Prostate gland (tissue), 2 donors: Measurements from ENCODE around the gene SVEP1. TPM values are rescaled to one million over a fixed set of nuclear protein-coding genes. Genes with fewer than 3 reads are reported as not detected.

Source experiments
- DNase-seq: peaks from one replicate; pipeline ENCODE4 v3.0.0-alpha.2; 2019; ENCODE audit warnings: low spot score
- H3K27ac ChIP-seq, 2 donors: fragments of 200-600 bp; sonication (generic); 2 replicates each; pipeline ENCODE4 v1.5.1; 2017 to 2019
- H3K27me3 ChIP-seq: fragments of 200-600 bp; sonication (generic); replicated peaks from 2 replicates; pipeline ENCODE4 v1.5.1; 2019; ENCODE audit not compliant: insufficient read depth
- H3K36me3 ChIP-seq, 2 donors: fragments of 200-600 bp; sonication (generic); 1 replicate in 1 of 2; 2 replicates in 1 of 2; pipeline versions ENCODE4 v1.5.1 to v1.8.1; 2017 to 2019
- H3K4me1 ChIP-seq: fragments of 200-600 bp; sonication (generic); replicated peaks from 2 replicates; pipeline ENCODE4 v1.5.1; 2019
- H3K4me3 ChIP-seq, 2 donors: fragments of 200-600 bp; sonication (generic); 2 replicates each; pipeline ENCODE4 v1.5.1; 2017 to 2019
- H3K9me3 ChIP-seq: fragments of 200-600 bp; sonication (generic); 2 replicates; pipeline ENCODE4 v1.5.1; 2017
- CTCF ChIP-seq, 4 experiments: fragments of 200-600 bp in 2 of 4; fragments of 450-650 bp in 2 of 4; sonication (generic) in 2 of 4; IDR thresholded peaks; 1 replicate in 3 of 4; 2 replicates in 1 of 4; pipeline ENCODE4 v1.5.1; 2016 to 2019; ENCODE audit warnings: antibody characterized with exemption in 4 of 4, mild to moderate bottlenecking in 2 of 4, moderate library complexity in 2 of 4
- POLR2A ChIP-seq: fragments of 450-650 bp; IDR thresholded peaks from one replicate; pipeline ENCODE4 v1.6.1; 2016; ENCODE audit warnings: antibody characterized with exemption, mild to moderate bottlenecking
- POLR2AphosphoS5 ChIP-seq: sonication (generic); formaldehyde crosslinking; IDR thresholded peaks from one replicate; pipeline ENCODE4 v1.6.1; 2017; ENCODE audit warnings: antibody characterized with exemption
- WGBS: methylation state at CpG from one replicate; pipeline ENCODE4 v1.1.5; 2018; 5-methylcytosine and 5-hydroxymethylcytosine counted together
- intact Hi-C: fragments of 100-400 bp; cut with DNase I; formaldehyde crosslinking; loops from one replicate; pipeline ENCODE4 v1.14.2; 2022
- total RNA-seq, 2 donors: library from RNA; depleted of rRNA; stranded (reverse); fragments of >200 nt; gene quantifications; one replicate each; pipeline ENCODE4 v1.1.0, GENCODE V29; 2016

The SVEP1 gene
- 1 to 10 TPM; 2.7 to 5.8 TPM for total RNA-seq

GRCh38 chr9:110579034-110579861 is at the start of gene SVEP1:
SVEP1 (minus strand) TSS chr9:110579741; CDS start chr9:110579543, 198 bp downstream.
- intact Hi-C loops, result loop anchor here (10.0 kb wide), 1 partner anchor 74 kb away; no protein-coding TSS in a partner anchor
- H3K27me3 ChIP-seq, result no peaks in the 10 kb centered on the region
- peak within 1 kb of the TSS; percentile 28 to 35 for H3K4me3 ChIP-seq
- DNase-seq, result no peak
- WGBS, result under 1% methylated on average over 63 of the region's 89 CpGs
- no peaks in the 10 kb centered on the region for H3K36me3 ChIP-seq
- TF ChIP-seq POLR2A (no peak), POLR2AphosphoS5 (no peak), CTCF (IDR thresholded peaks at IDR 0.05) (no peak)
- H3K9me3 ChIP-seq, result no peaks in the 10 kb centered on the region
- H3K4me1 ChIP-seq, result no peaks in the 10 kb centered on the region
- peak within 1 kb of the TSS; percentile 7 to 21 for H3K27ac ChIP-seq

- intact Hi-C loops, result no loop called here
- Histone ChIP-seq H3K9me3 (no peaks in the 10 kb centered on the region), H3K27ac (no peak overlapping the region), H3K36me3 (no peaks in the 10 kb centered on the region), H3K4me3 (no peak overlapping the region), H3K4me1 (no peaks in the 10 kb centered on the region), H3K27me3 (no peaks in the 10 kb centered on the region)
- TF ChIP-seq CTCF (IDR thresholded peaks at IDR 0.05), result no peak
- no peak for TF ChIP-seq POLR2AphosphoS5
- TF ChIP-seq POLR2A, result no peak
- DNase-seq, result no peak
- WGBS, result 67% methylated on average over 9 of the region's 9 CpGs
Observed at GRCh38 chr9:110626101-110626829, 46.7 kb upstream of the SVEP1 start.

GRCh38 chr9:110623462-110624025 is 44.0 kb upstream of the SVEP1 start:
- peak; percentile 49 for DNase-seq
- Histone ChIP-seq H3K36me3 (no peaks in the 10 kb centered on the region), H3K27me3 (no peaks in the 10 kb centered on the region), H3K27ac (no peak overlapping the region), H3K4me3 (no peak overlapping the region), H3K9me3 (no peaks in the 10 kb centered on the region), H3K4me1 (no peaks in the 10 kb centered on the region)
- intact Hi-C loops, result loop anchor here (5.0 kb wide), 2 partner anchors 171 to 441 kb away; no protein-coding TSS in a partner anchor
- WGBS, result 16% methylated on average over 3 of the region's 3 CpGs
- TF ChIP-seq CTCF (IDR thresholded peaks at IDR 0.05) (peak; percentile 44 to 81 (median 70)), POLR2A (no peak), POLR2AphosphoS5 (no peak)

GRCh38 chr9:110622368-110622767 is 42.8 kb upstream of the SVEP1 start:
- Histone ChIP-seq H3K27ac (no peak overlapping the region), H3K4me1 (no peaks in the 10 kb centered on the region), H3K27me3 (peaks cover 3% of the 10 kb centered on the region), H3K36me3 (no peaks in the 10 kb centered on the region), H3K4me3 (no peak overlapping the region), H3K9me3 (no peaks in the 10 kb centered on the region)
- 91% methylated on average over 2 of the region's 2 CpGs for WGBS
- TF ChIP-seq POLR2AphosphoS5 (no peak), POLR2A (no peak), CTCF (IDR thresholded peaks at IDR 0.05) (no peak)
- no peak for DNase-seq
- intact Hi-C loops, result loop anchor here (5.0 kb wide), 2 partner anchors 170 to 440 kb away; no protein-coding TSS in a partner anchor
